WERI-Rb-1 (cell line): ENCODE results near the gene FGF21.
A peak's percentile ranks its signal among the peaks of the same experiment; 100 is the strongest.

ENCODE experiments used
- DNase-seq: peaks from one replicate; pipeline ENCODE4 v3.0.0-alpha.2; 2020
- H3K27ac ChIP-seq: fragments of 250-450 bp; sonication (Bioruptor Pico); 2 replicates; pipeline ENCODE4 v1.5.1; 2020; ENCODE audit warnings: mild to moderate bottlenecking, moderate library complexity
- H3K27me3 ChIP-seq: fragments of 250-450 bp; sonication (Bioruptor Pico); 2 replicates; pipeline ENCODE4 v1.5.1; 2021; ENCODE audit warnings: mild to moderate bottlenecking, low read depth, moderate library complexity; ENCODE audit not compliant: insufficient read depth, severe bottlenecking
- H3K36me3 ChIP-seq: fragments of 250-450 bp; sonication (Bioruptor Pico); 2 replicates; pipeline ENCODE4 v1.5.1; 2020; ENCODE audit warnings: mild to moderate bottlenecking, moderate library complexity
- H3K4me3 ChIP-seq: 2 replicates; pipeline ENCODE4 v1.5.1; 2011; ENCODE audit warnings: low read depth, mild to moderate bottlenecking, control low read depth, low read length
- H3K9me3 ChIP-seq: fragments of 250-450 bp; sonication (Bioruptor Pico); 2 replicates; pipeline ENCODE4 v1.5.1; 2021; ENCODE audit warnings: mild to moderate bottlenecking, moderate library complexity; ENCODE audit not compliant: severe bottlenecking
- CTCF ChIP-seq: IDR thresholded peaks from 2 replicates; pipeline ENCODE4 v1.5.1; 2011; ENCODE audit warnings: low read depth, mild to moderate bottlenecking, control low read depth, inconsistent platforms, low read length

FGF21 gene

GRCh38 chr19:48726556-48726955, 28.8 kb upstream of the FGF21 start:
- Histone ChIP-seq H3K9me3 (no peaks in the 10 kb centered on the region), H3K27ac (no peak overlapping the region), H3K4me3 (no peak overlapping the region), H3K27me3 (no peaks in the 10 kb centered on the region), H3K36me3 (no peaks in the 10 kb centered on the region)
- no peak for DNase-seq
- no peak for TF ChIP-seq CTCF

- no peak for TF ChIP-seq CTCF
- Histone ChIP-seq H3K27ac (no peak overlapping the region), H3K36me3 (no peaks in the 10 kb centered on the region), H3K27me3 (no peaks in the 10 kb centered on the region), H3K9me3 (no peaks in the 10 kb centered on the region), H3K4me3 (no peak overlapping the region)
- no peak for DNase-seq
These were observed 26.2 kb upstream of the FGF21 start for GRCh38 chr19:48728911-48729664.

- no peak for TF ChIP-seq CTCF
- H3K27ac ChIP-seq, result no peak overlapping the region
- no peaks in the 10 kb centered on the region for H3K9me3 ChIP-seq
- no peaks in the 10 kb centered on the region for H3K27me3 ChIP-seq
- H3K4me3 ChIP-seq, result no peak overlapping the region
- no peaks in the 10 kb centered on the region for H3K36me3 ChIP-seq
- DNase-seq, result no peak
These were observed 23.9 kb upstream of the FGF21 start for GRCh38 chr19:48731452-48731851.

- Histone ChIP-seq H3K27ac (no peak overlapping the region), H3K9me3 (no peaks in the 10 kb centered on the region), H3K27me3 (no peaks in the 10 kb centered on the region), H3K4me3 (peak overlapping the region; percentile 48; the same call in 1 of the 2 replicates), H3K36me3 (no peaks in the 10 kb centered on the region)
- no peak for DNase-seq
- no peak for TF ChIP-seq CTCF
These were observed 20.7 kb upstream of the FGF21 start for GRCh38 chr19:48734625-48735024.

GRCh38 chr19:48735031-48735615, 20.2 kb upstream of the FGF21 start:
- Histone ChIP-seq H3K4me3 (peak overlapping the region; percentile 48), H3K36me3 (no peaks in the 10 kb centered on the region), H3K9me3 (no peaks in the 10 kb centered on the region), H3K27me3 (peaks cover 2% of the 10 kb centered on the region), H3K27ac (peak overlapping the region; percentile 84)
- no peak for TF ChIP-seq CTCF
- peak; percentile 87 for DNase-seq
